Keratinocyte (primary cell): ENCODE measurements around the gene PLAAT2.

Experiments
- CTCF ChIP-seq, 3 experiments: IDR thresholded peaks in 1 of 3; conservative IDR thresholded peaks in 1 of 3; optimal IDR thresholded peaks in 1 of 3; 2 replicates in 2 of 3; 3 replicates in 1 of 3; pipeline versions ENCODE3 to v1.5.1; 2011; ENCODE audit warnings: low read length in 3 of 3, mild to moderate bottlenecking in 3 of 3, moderate library complexity in 2 of 3, control low read depth in 1 of 3, inconsistent platforms in 1 of 3; ENCODE audit not compliant: insufficient read depth in 2 of 3; ENCODE audit errors: extremely low read depth in 1 of 3
- EZH2 ChIP-seq: IDR thresholded peaks from one replicate; pipeline ENCODE4 v1.6.1; 2012; ENCODE audit warnings: inconsistent platforms, mild to moderate bottlenecking, low read length, moderate library complexity

DNA sequence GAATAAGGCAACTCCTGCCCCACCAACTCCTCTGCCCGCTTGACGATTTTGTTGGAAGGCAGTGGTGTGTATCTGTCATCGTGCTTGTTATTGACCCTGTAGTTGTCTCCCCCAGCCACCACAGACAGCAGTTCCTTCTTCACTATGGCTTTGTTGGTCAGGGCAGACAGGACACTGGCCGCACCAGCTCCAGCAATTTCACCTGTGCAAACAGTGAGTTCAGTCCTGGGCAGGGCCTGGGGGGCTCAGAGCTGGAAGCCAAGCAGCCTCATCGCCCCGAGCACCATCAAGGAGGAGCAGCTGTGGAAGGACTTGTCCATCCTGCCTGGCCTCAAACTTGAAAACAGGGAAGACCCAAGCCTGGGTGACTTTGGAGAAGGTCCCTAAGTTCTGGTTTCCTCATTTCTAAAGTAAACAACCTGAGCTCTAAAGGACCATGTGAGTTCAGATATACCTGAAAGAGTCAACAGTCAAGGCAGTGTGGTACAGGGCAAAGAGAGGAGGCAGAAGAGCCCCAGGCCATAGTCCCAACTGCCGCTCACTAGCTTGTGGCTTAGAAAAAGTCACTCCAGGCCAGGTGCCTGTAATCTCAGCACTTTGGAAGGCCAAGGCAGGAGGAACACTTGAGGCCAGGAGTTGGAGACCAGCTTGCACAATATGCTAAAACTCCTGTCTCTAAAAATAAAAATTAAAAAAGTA is 4.6 kb downstream of the PLAAT2 start:
- no peak for TF ChIP-seq CTCF (optimal IDR thresholded peaks at IDR 0.05 in 1 of 3, IDR thresholded peaks at IDR 0.05 in 1 of 3, conservative IDR thresholded peaks at IDR 0.05 in 1 of 3; ENCODE audit: extremely low read depth in 1 of 3, insufficient read depth in 2 of 3, low read length in 3 of 3)
- no peak for TF ChIP-seq EZH2
